SW480 (cell line): ENCODE measurements around the gene ULK4.

Source experiments
- DNase-seq: peaks from one replicate; pipeline ENCODE4 v3.0.0-alpha.2; 2016; ENCODE audit warnings: low spot score

The ULK4 gene

GRCh38 chr3:41638381-41638780 is 323.5 kb downstream of the ULK4 start:
- no peak for DNase-seq

GRCh38 chr3:41632700-41633099 is 329.2 kb downstream of the ULK4 start:
- no peak for DNase-seq

- DNase-seq, result no peak
These were observed 331.2 kb downstream of the ULK4 start for GRCh38 chr3:41630708-41631107.

- DNase-seq, result no peak
These were observed 331.9 kb downstream of the ULK4 start for GRCh38 chr3:41629986-41630385.

GRCh38 chr3:41629072-41629471 is 332.8 kb downstream of the ULK4 start:
- DNase-seq, result no peak

- no peak for DNase-seq
These were observed 334.3 kb downstream of the ULK4 start for GRCh38 chr3:41627477-41628087.

GRCh38 chr3:41612853-41613252 is 349.1 kb downstream of the ULK4 start:
- no peak for DNase-seq

- no peak for DNase-seq
These were observed 350.9 kb downstream of the ULK4 start for GRCh38 chr3:41611008-41611407.

GRCh38 chr3:41608347-41608746 is 353.6 kb downstream of the ULK4 start:
- DNase-seq, result no peak

GRCh38 chr3:41603807-41604206 is 358.1 kb downstream of the ULK4 start:
- no peak for DNase-seq

GRCh38 chr3:41602121-41602520 is 359.8 kb downstream of the ULK4 start:
- DNase-seq, result no peak

- DNase-seq, result no peak
These were observed 360.4 kb downstream of the ULK4 start for GRCh38 chr3:41601404-41601987.

- DNase-seq, result no peak
These were observed 361.3 kb downstream of the ULK4 start for GRCh38 chr3:41600616-41601015.

GRCh38 chr3:41599127-41599484 is 362.8 kb downstream of the ULK4 start:
- no peak for DNase-seq

GRCh38 chr3:41598402-41599126 is 363.3 kb downstream of the ULK4 start:
- DNase-seq, result no peak

GRCh38 chr3:41593774-41594173 is 368.1 kb downstream of the ULK4 start:
- DNase-seq, result no peak

GRCh38 chr3:41592753-41593510 is 369.0 kb downstream of the ULK4 start:
- DNase-seq, result no peak

GRCh38 chr3:41583014-41583413 is 378.9 kb downstream of the ULK4 start:
- DNase-seq, result no peak

- DNase-seq, result no peak
These were observed 380.2 kb downstream of the ULK4 start for GRCh38 chr3:41581700-41582099.

GRCh38 chr3:41580274-41580959 is 381.5 kb downstream of the ULK4 start:
- DNase-seq, result no peak

- DNase-seq, result no peak
These were observed 382.0 kb downstream of the ULK4 start for GRCh38 chr3:41579861-41580260.

- DNase-seq, result no peak
These were observed 383.1 kb downstream of the ULK4 start for GRCh38 chr3:41578798-41579197.
